Esophagus mucosa (tissue), 1 donor: ENCODE measurements around the gene GOLM1. TPM values are rescaled to one million over a fixed set of nuclear protein-coding genes. Genes with fewer than 3 reads are reported as not detected.
"Not testable (repeated sequence)": the region's sequence is repeated elsewhere in the genome, so short reads cannot be mapped to it uniquely, and the experiment has no call there.

Experiments used
- ATAC-seq: fragments of 200-7000 bp; cut with Tn5 transposase; one replicate; pipeline ENCODE4 v1.9.1; 2020
- total RNA-seq: library from RNA; stranded (reverse); gene quantifications from one replicate; pipeline ENCODE4 v1.2.4, GENCODE V29; 2023
- donor health status: DM: yes; HTN: yes; CAD: no.

Gene GOLM1
- 3.7 TPM for total RNA-seq

GRCh38 chr9:86098824-86099700, at the start of gene GOLM1:
GOLM1 (minus strand) TSS chr9:86099558; CDS start chr9:86079320, 20,238 bp downstream.
- ATAC-seq, result peak; percentile 62

- ATAC-seq, result not testable (repeated sequence)
Measured at GRCh38 chr9:86146671-86147070, 47.3 kb upstream of the GOLM1 start.

- not testable (repeated sequence) for ATAC-seq
Measured at GRCh38 chr9:86145960-86146359, 46.6 kb upstream of the GOLM1 start.

GRCh38 chr9:86142973-86143372, 43.6 kb upstream of the GOLM1 start:
- ATAC-seq, result no peak

GRCh38 chr9:86141843-86142242, 42.5 kb upstream of the GOLM1 start:
- no peak for ATAC-seq

- ATAC-seq, result no peak
Measured at GRCh38 chr9:86135371-86135770, 36.0 kb upstream of the GOLM1 start.

GRCh38 chr9:86134361-86134760, 35.0 kb upstream of the GOLM1 start:
- ATAC-seq, result no peak

GRCh38 chr9:86128235-86128822, 29.0 kb upstream of the GOLM1 start:
- ATAC-seq, result no peak

GRCh38 chr9:86126998-86127972, 27.9 kb upstream of the GOLM1 start:
- peak; percentile 89 for ATAC-seq

- ATAC-seq, result no peak
Measured at GRCh38 chr9:86122311-86122710, 23.0 kb upstream of the GOLM1 start.

GRCh38 chr9:86119457-86119856, 20.1 kb upstream of the GOLM1 start:
- ATAC-seq, result no peak

GRCh38 chr9:86116425-86116824, 17.1 kb upstream of the GOLM1 start:
- no peak for ATAC-seq

GRCh38 chr9:86115886-86116285, 16.5 kb upstream of the GOLM1 start:
- no peak for ATAC-seq

GRCh38 chr9:86112057-86112456, 12.7 kb upstream of the GOLM1 start:
- ATAC-seq, result no peak

GRCh38 chr9:86102626-86103025, 3.3 kb upstream of the GOLM1 start:
- ATAC-seq, result no peak

GRCh38 chr9:86099701-86100364, 475 bp upstream of the GOLM1 start:
- peak; percentile 47 for ATAC-seq

GRCh38 chr9:86097510-86098224, 1.7 kb downstream of the GOLM1 start:
- ATAC-seq, result no peak

GRCh38 chr9:86096386-86096785, 3.0 kb downstream of the GOLM1 start:
- no peak for ATAC-seq

GRCh38 chr9:86093788-86094555, 5.4 kb downstream of the GOLM1 start:
- ATAC-seq, result peak; percentile 37

- no peak for ATAC-seq
Measured at GRCh38 chr9:86091477-86091876, 7.9 kb downstream of the GOLM1 start.

- no peak for ATAC-seq
Measured at GRCh38 chr9:86082870-86083269, 16.5 kb downstream of the GOLM1 start.
